ENCODE measurements around the gene TYRP1. TPM values are rescaled to one million over a fixed set of nuclear protein-coding genes. Genes with fewer than 3 reads are reported as not detected.

The TYRP1 gene
- total RNA-seq, 4 donors from 2014 or later = 0.81 to 2.2 TPM; not detected in 2

DNA sequence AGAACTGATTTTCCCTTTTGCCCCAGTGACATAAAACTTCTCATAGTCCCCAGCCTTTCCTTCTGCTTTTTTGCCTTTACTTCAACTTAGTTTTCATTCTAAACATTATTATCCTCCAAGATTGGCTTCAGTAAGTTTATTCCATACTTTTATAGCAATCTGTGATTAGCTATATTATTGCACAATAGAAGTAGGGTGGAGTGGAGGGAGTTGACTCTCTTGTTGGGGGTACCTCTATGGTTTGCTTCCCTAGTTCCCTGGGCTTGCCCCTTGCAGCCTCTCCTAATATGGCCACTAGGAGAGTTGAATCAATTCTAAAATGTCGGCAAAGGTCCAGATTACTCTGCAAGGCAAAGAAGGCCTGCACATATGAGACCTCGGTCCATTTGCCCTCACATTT lies 36.4 kb upstream of the TYRP1 start:
- TF ChIP-seq EP300 (IDR thresholded peaks at IDR 0.05) (no peak), POLR2AphosphoS5 (IDR thresholded peaks at IDR 0.05) (no peak), CTCF (IDR thresholded peaks at IDR 0.05) (no peak), POLR2A (IDR thresholded peaks at IDR 0.05) (no peak)
- Histone ChIP-seq H3K27me3 (no peaks in the 10 kb centered on the region), H3K27ac (no peak overlapping the region), H3K4me3 (no peak overlapping the region), H3K4me1 (no peaks in the 10 kb centered on the region), H3K9me3 (peaks cover 0 to 7% (median 0%) of the 10 kb centered on the region in 3 donors), H3K36me3 (no peaks in the 10 kb centered on the region)
- no peak for ATAC-seq
- WGBS, 2 donors (ENCODE audit: low coverage in 1 of 2) = 94 to 100% methylated on average over 2 of the region's 2 CpGs

GRCh38 chr9:12657233-12657632 lies 36.0 kb upstream of the TYRP1 start:
- H3K27ac ChIP-seq = no peak overlapping the region
- H3K9me3 ChIP-seq = peaks cover 0 to 7% (median 0%) of the 10 kb centered on the region in 3 donors
- 83 to 100% methylated on average over 2 of the region's 2 CpGs for WGBS, 2 donors (ENCODE audit: low coverage in 1 of 2)
- ATAC-seq = no peak
- H3K4me3 ChIP-seq = no peak overlapping the region
- H3K27me3 ChIP-seq = no peaks in the 10 kb centered on the region
- no peaks in the 10 kb centered on the region for H3K36me3 ChIP-seq
- TF ChIP-seq POLR2A (IDR thresholded peaks at IDR 0.05) = no peak
- no peak for TF ChIP-seq CTCF (IDR thresholded peaks at IDR 0.05)
- no peak for TF ChIP-seq EP300 (IDR thresholded peaks at IDR 0.05)
- no peak for TF ChIP-seq POLR2AphosphoS5 (IDR thresholded peaks at IDR 0.05)
- H3K4me1 ChIP-seq = no peaks in the 10 kb centered on the region

DNA sequence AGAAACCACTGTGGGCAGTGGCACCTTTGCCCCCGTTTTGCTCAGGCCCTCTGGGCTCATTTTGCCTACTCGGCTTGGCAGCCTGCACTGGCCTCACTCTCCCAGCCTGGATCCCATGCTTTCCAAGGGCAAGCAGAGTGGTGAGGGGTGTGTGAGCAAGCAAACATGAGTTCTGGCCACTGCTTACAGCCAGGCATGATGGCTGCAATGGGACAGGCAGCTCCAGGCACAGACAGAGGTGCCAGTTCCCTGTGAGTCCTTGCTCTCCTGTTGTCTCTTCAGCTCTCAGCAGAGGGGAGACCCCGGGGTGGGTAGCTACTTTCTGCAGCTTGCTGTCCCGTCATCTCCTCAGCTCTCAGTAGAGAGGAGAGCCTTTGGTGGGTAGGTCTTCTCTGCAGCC lies 35.2 kb upstream of the TYRP1 start:
- no peaks in the 10 kb centered on the region for H3K4me1 ChIP-seq
- H3K27ac ChIP-seq = no peak overlapping the region
- no peak for ATAC-seq
- H3K4me3 ChIP-seq = no peak overlapping the region
- peaks cover 0 to 7% (median 0%) of the 10 kb centered on the region in 3 donors for H3K9me3 ChIP-seq
- H3K36me3 ChIP-seq = no peaks in the 10 kb centered on the region
- TF ChIP-seq EP300 (IDR thresholded peaks at IDR 0.05) (no peak), POLR2A (IDR thresholded peaks at IDR 0.05) (no peak), POLR2AphosphoS5 (IDR thresholded peaks at IDR 0.05) (no peak), CTCF (IDR thresholded peaks at IDR 0.05) (no peak)
- H3K27me3 ChIP-seq = no peaks in the 10 kb centered on the region
- WGBS, 2 donors (ENCODE audit: low coverage in 1 of 2) = 71 to 100% methylated on average over 1 to 2 of the region's 4 CpGs

- H3K36me3 ChIP-seq = no peaks in the 10 kb centered on the region
- TF ChIP-seq POLR2AphosphoS5 (IDR thresholded peaks at IDR 0.05) (no peak), CTCF (IDR thresholded peaks at IDR 0.05) (no peak), EP300 (IDR thresholded peaks at IDR 0.05) (no peak), POLR2A (IDR thresholded peaks at IDR 0.05) (no peak)
- H3K27me3 ChIP-seq = no peaks in the 10 kb centered on the region
- ATAC-seq = no peak
- WGBS, 2 donors (ENCODE audit: low coverage in 1 of 2) = no CpG with 5 or more reads among the region's 10 CpGs
- peaks cover 0 to 7% (median 0%) of the 10 kb centered on the region in 3 donors for H3K9me3 ChIP-seq
- H3K27ac ChIP-seq = no peak overlapping the region
- no peak overlapping the region for H3K4me3 ChIP-seq
- no peaks in the 10 kb centered on the region for H3K4me1 ChIP-seq
Observed at GRCh38 chr9:12658531-12659209, 34.5 kb upstream of the TYRP1 start.

GRCh38 chr9:12659220-12659619 lies 34.0 kb upstream of the TYRP1 start:
- ATAC-seq = no peak
- no peak overlapping the region for H3K27ac ChIP-seq
- no peaks in the 10 kb centered on the region for H3K27me3 ChIP-seq
- TF ChIP-seq CTCF (IDR thresholded peaks at IDR 0.05) = no peak
- no peak for TF ChIP-seq POLR2A (IDR thresholded peaks at IDR 0.05)
- no peak for TF ChIP-seq POLR2AphosphoS5 (IDR thresholded peaks at IDR 0.05)
- H3K4me3 ChIP-seq = no peak overlapping the region
- H3K4me1 ChIP-seq = no peaks in the 10 kb centered on the region
- WGBS, 2 donors (ENCODE audit: low coverage in 1 of 2) = 100% methylated on average over 1 to 3 of the region's 4 CpGs
- peaks cover 0 to 7% (median 0%) of the 10 kb centered on the region in 3 donors for H3K9me3 ChIP-seq
- no peaks in the 10 kb centered on the region for H3K36me3 ChIP-seq

Data from gastroesophageal sphincter (tissue), 4 donors.